ENCODE measurements around the gene KRT73. TPM values are rescaled to one million over a fixed set of nuclear protein-coding genes. Genes with fewer than 3 reads are reported as not detected.

KRT73 gene
- total RNA-seq, 3 donors from 2014 or later (not counting 1 experiment from before 2014, with no cell fraction given): 12.4 to 92.9 (median 23.3) TPM

DNA sequence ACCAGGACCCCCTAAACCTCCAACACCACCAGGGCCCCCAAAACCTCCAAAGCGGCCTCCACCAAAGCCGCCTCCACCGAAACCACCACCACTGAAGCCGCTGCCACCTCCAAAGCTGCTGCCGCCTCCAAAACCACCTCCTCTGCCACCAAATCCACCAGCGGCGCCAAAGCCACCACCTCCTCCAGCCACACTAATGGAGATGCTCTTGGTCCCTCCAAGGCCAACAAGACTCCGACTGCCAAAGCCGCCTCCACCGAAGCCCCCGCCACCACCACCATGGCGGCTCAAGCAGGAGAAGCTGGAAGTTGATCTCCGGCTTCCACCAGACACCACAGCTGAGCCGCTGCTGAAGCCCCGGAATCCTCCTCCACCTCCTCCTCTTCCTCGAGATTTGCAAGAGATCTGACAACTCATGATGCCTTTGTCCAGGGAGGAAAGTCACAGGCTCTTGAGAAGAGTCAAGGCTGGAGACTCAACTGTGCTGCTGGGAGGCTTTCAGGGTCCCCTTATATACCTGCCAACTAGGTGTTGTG is 33.4 kb upstream of the KRT73 start, which contains the start of gene KRT2:
Gene KRT2, minus strand, starts transcription at position 486 of the 536 bp plus-strand sequence. Its CDS starts 69 bp downstream, at position 417.
- Mint-ChIP-seq H3K9me3 (no peaks in the 10 kb centered on the region), H3K36me3 (no peaks in the 10 kb centered on the region), H3K4me3 (no peak within 1 kb of the TSS), H3K4me1 (peaks cover 40 to 43% of the 10 kb centered on the region in 2 donors), H3K27me3 (ENCODE audit: low read depth in 2 of 2) (no peaks in the 10 kb centered on the region), H3K27ac (no peak within 1 kb of the TSS)
- DNase-seq (no peak), ATAC-seq (no peak)
- 94% methylated on average over 16 of the region's 16 CpGs for WGBS (ENCODE audit: insufficient coverage)
- Histone ChIP-seq H3K4me1 (ENCODE audit: control insufficient read depth, insufficient read depth, low read length) (peaks cover 6% of the 10 kb centered on the region), H3K4me3 (ENCODE audit: low read length) (no peak within 1 kb of the TSS), H3K27me3 (ENCODE audit: control insufficient read depth, insufficient read depth, low read length) (no peaks in the 10 kb centered on the region), H3K27ac (ENCODE audit: low read length) (no peak within 1 kb of the TSS), H3K36me3 (ENCODE audit: control insufficient read depth, insufficient read depth, low read length) (no peaks in the 10 kb centered on the region), H3K9me3 (ENCODE audit: control insufficient read depth, insufficient read depth, low read length) (no peaks in the 10 kb centered on the region)
- TF ChIP-seq, protein P1, sequence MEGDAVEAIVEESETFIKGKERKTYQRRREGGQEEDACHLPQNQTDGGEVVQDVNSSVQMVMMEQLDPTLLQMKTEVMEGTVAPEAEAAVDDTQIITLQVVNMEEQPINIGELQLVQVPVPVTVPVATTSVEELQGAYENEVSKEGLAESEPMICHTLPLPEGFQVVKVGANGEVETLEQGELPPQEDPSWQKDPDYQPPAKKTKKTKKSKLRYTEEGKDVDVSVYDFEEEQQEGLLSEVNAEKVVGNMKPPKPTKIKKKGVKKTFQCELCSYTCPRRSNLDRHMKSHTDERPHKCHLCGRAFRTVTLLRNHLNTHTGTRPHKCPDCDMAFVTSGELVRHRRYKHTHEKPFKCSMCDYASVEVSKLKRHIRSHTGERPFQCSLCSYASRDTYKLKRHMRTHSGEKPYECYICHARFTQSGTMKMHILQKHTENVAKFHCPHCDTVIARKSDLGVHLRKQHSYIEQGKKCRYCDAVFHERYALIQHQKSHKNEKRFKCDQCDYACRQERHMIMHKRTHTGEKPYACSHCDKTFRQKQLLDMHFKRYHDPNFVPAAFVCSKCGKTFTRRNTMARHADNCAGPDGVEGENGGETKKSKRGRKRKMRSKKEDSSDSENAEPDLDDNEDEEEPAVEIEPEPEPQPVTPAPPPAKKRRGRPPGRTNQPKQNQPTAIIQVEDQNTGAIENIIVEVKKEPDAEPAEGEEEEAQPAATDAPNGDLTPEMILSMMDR (IDR thresholded peaks at IDR 0.05): no peak
- intact Hi-C loops (cut with micrococcal nuclease): no loop called here

DNA sequence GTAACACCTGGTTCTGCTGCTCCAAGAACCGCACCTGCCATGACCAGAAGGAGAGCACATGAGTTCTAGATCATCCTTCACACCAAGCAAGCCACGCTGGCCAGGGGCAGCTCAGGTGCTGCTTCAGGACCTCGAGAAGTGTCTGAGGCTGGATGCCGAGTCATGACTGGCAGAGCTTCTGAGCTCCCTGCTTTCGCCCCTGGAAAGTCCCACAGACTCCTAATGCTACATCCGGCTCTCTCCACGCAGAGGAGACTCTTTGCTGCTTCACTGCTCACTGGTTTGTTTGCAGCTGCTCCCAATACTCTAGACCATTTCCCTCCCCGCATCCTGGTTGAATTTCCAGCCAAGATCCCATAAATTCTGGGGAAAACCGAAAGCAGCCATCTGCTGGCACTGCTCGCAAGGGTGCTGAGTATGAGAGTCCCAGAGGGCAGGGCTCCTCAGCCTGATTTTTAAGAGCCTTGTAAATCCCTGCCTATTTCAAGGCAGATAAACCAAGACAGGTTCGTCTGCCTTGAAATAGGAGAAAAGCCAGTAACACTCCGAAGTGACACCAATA is 32.2 kb upstream of the KRT73 start:
- no peak overlapping the region for H3K27ac Mint-ChIP-seq
- no peaks in the 10 kb centered on the region for H3K36me3 Mint-ChIP-seq
- 85% methylated on average over 12 of the region's 12 CpGs for WGBS (ENCODE audit: insufficient coverage)
- no peaks in the 10 kb centered on the region for H3K9me3 Mint-ChIP-seq
- Histone ChIP-seq H3K4me1 (ENCODE audit: control insufficient read depth, insufficient read depth, low read length) (peaks cover 17% of the 10 kb centered on the region), H3K4me3 (ENCODE audit: low read length) (no peak overlapping the region), H3K9me3 (ENCODE audit: control insufficient read depth, insufficient read depth, low read length) (no peaks in the 10 kb centered on the region), H3K36me3 (ENCODE audit: control insufficient read depth, insufficient read depth, low read length) (no peaks in the 10 kb centered on the region), H3K27me3 (ENCODE audit: control insufficient read depth, insufficient read depth, low read length) (no peaks in the 10 kb centered on the region), H3K27ac (ENCODE audit: low read length) (no peak overlapping the region)
- no peak for DNase-seq
- intact Hi-C loops (cut with micrococcal nuclease): no loop called here
- TF ChIP-seq, protein P1 (IDR thresholded peaks at IDR 0.05): no peak
- peaks cover 49 to 52% of the 10 kb centered on the region in 2 donors for H3K4me1 Mint-ChIP-seq
- H3K4me3 Mint-ChIP-seq: no peak overlapping the region
- no peaks in the 10 kb centered on the region for H3K27me3 Mint-ChIP-seq (ENCODE audit: low read depth in 2 of 2)
- no peak for ATAC-seq

DNA sequence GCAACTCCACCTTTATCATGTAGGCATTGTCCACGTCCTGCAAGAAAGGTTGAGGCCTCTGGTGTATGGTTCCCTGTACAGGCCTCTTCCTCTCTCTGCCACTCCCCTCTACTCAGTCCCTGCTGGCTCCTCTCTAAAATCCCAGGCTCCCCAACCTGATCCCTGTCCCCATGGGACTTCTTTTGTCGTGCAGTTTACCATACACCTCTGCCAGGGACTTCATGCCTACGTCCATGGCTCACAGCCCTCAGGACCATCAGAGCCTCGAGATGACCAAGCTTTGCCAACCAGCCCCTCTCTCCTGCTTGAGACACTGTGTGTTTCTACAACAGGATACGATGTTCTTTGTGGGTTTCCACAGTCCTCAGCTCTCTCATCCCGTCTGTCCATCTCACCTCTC is 30.7 kb upstream of the KRT73 start:
- Histone ChIP-seq H3K4me1 (ENCODE audit: control insufficient read depth, insufficient read depth, low read length) (peaks cover 33% of the 10 kb centered on the region), H3K27ac (ENCODE audit: low read length) (no peak overlapping the region), H3K27me3 (ENCODE audit: control insufficient read depth, insufficient read depth, low read length) (no peaks in the 10 kb centered on the region), H3K9me3 (ENCODE audit: control insufficient read depth, insufficient read depth, low read length) (peaks cover 3% of the 10 kb centered on the region), H3K36me3 (ENCODE audit: control insufficient read depth, insufficient read depth, low read length) (no peaks in the 10 kb centered on the region), H3K4me3 (ENCODE audit: low read length) (no peak overlapping the region)
- Mint-ChIP-seq H3K27ac (peak overlapping the region in 1 of 2 donors; percentile 3), H3K9me3 (no peaks in the 10 kb centered on the region), H3K4me1 (peaks cover 65 to 67% of the 10 kb centered on the region in 2 donors), H3K4me3 (no peak overlapping the region), H3K27me3 (ENCODE audit: low read depth in 2 of 2) (no peaks in the 10 kb centered on the region), H3K36me3 (no peaks in the 10 kb centered on the region)
- intact Hi-C loops (cut with micrococcal nuclease): loop anchor here (5.0 kb wide), 1 partner anchor 33 kb away; the partner anchor contains the start of gene KRT1
- no peak for ATAC-seq
- WGBS (ENCODE audit: insufficient coverage): 74% methylated on average over 6 of the region's 6 CpGs
- no peak for DNase-seq
- TF ChIP-seq, protein P1 (IDR thresholded peaks at IDR 0.05): no peak

All from natural killer cell (primary cell).